B cell (primary cell): ENCODE data around the gene MRNIP.

Experiments used
- EZH2 ChIP-seq: IDR thresholded peaks from 2 replicates; pipeline ENCODE4 v1.6.1; 2012; ENCODE audit warnings: borderline replicate concordance, low read depth, mild to moderate bottlenecking, moderate library complexity, low read length; ENCODE audit not compliant: insufficient read depth, poor library complexity, severe bottlenecking
- TF ChIP-seq, protein P1 (sequence below): fragments of 200-600 bp; IDR thresholded peaks from one replicate; pipeline ENCODE4 v1.8.0; 2022; ENCODE audit warnings: antibody characterized with exemption, mild to moderate bottlenecking

DNA sequence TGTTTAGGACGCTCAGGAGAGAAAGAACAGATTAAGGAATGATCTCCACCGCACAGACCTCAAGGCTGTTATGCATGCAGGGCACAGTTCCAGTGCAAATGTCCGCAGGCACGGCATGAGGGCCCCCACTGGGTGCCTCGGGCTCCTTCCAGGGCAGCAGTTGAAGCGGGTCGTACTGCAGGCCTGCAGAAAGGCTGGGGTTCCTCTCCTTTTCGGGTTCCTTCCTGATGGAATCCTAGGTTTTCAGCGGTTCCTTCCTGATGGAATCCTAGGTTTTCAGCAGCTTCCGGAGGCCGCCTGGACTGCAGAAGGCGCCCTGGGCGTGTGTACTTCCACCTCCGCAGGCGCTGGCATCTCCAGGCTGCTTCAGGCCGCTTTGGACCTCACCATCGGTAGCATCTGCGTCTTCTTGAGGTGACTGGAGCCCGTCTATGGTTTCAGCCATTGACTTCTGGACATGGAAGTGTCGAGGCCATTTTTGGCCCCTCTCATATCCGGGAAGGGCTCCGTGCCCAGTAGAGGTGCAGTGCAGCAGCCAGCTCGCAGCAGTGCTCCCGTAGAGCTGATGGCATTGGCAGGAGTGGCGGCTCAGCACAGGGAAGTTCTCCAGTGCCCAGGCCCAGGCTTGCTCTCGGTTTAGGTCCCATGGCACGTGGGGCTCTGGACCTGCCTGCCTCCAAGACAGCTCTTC is 46.3 kb downstream of the MRNIP start:
- TF ChIP-seq, protein P1, sequence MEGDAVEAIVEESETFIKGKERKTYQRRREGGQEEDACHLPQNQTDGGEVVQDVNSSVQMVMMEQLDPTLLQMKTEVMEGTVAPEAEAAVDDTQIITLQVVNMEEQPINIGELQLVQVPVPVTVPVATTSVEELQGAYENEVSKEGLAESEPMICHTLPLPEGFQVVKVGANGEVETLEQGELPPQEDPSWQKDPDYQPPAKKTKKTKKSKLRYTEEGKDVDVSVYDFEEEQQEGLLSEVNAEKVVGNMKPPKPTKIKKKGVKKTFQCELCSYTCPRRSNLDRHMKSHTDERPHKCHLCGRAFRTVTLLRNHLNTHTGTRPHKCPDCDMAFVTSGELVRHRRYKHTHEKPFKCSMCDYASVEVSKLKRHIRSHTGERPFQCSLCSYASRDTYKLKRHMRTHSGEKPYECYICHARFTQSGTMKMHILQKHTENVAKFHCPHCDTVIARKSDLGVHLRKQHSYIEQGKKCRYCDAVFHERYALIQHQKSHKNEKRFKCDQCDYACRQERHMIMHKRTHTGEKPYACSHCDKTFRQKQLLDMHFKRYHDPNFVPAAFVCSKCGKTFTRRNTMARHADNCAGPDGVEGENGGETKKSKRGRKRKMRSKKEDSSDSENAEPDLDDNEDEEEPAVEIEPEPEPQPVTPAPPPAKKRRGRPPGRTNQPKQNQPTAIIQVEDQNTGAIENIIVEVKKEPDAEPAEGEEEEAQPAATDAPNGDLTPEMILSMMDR = no peak
- TF ChIP-seq EZH2 = no peak
